PFSK-1 (cell line): ENCODE results near the gene ACSL4.

Experiments
- POLR2AphosphoS5 ChIP-seq: IDR thresholded peaks from 2 replicates; pipeline ENCODE4 v1.6.1; 2012; ENCODE audit warnings: low read depth, mild to moderate bottlenecking, control low read depth, low read length, moderate library complexity
- SIN3A ChIP-seq: IDR thresholded peaks from 2 replicates; pipeline ENCODE4 v1.6.1; 2012; ENCODE audit warnings: mild to moderate bottlenecking, low read length, moderate library complexity, borderline replicate concordance; ENCODE audit not compliant: insufficient read depth
- TAF1 ChIP-seq: IDR thresholded peaks from 2 replicates; pipeline ENCODE4 v1.6.1; 2012; ENCODE audit warnings: low read length, control low read depth, borderline replicate concordance; ENCODE audit not compliant: insufficient read depth
- TF ChIP-seq, protein P1 (sequence below), 2 experiments: IDR thresholded peaks; 2 replicates each; pipeline versions ENCODE4 v1.6.1 to v1.8.0; 2011 to 2012; ENCODE audit warnings: low read depth in 2 of 2, low read length in 2 of 2, control low read depth in 1 of 2, inconsistent platforms in 1 of 2, mild to moderate bottlenecking in 1 of 2, moderate library complexity in 1 of 2; ENCODE audit not compliant: insufficient read depth in 1 of 2

- TF ChIP-seq TAF1 (no peak), POLR2AphosphoS5 (no peak), SIN3A (no peak)
- TF ChIP-seq, protein P1, sequence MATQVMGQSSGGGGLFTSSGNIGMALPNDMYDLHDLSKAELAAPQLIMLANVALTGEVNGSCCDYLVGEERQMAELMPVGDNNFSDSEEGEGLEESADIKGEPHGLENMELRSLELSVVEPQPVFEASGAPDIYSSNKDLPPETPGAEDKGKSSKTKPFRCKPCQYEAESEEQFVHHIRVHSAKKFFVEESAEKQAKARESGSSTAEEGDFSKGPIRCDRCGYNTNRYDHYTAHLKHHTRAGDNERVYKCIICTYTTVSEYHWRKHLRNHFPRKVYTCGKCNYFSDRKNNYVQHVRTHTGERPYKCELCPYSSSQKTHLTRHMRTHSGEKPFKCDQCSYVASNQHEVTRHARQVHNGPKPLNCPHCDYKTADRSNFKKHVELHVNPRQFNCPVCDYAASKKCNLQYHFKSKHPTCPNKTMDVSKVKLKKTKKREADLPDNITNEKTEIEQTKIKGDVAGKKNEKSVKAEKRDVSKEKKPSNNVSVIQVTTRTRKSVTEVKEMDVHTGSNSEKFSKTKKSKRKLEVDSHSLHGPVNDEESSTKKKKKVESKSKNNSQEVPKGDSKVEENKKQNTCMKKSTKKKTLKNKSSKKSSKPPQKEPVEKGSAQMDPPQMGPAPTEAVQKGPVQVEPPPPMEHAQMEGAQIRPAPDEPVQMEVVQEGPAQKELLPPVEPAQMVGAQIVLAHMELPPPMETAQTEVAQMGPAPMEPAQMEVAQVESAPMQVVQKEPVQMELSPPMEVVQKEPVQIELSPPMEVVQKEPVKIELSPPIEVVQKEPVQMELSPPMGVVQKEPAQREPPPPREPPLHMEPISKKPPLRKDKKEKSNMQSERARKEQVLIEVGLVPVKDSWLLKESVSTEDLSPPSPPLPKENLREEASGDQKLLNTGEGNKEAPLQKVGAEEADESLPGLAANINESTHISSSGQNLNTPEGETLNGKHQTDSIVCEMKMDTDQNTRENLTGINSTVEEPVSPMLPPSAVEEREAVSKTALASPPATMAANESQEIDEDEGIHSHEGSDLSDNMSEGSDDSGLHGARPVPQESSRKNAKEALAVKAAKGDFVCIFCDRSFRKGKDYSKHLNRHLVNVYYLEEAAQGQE (IDR thresholded peaks at IDR 0.05; ENCODE audit: insufficient read depth in 1 of 2, low read depth in 2 of 2, low read length in 2 of 2): no peak
These were observed 78.4 kb downstream of the ACSL4 start for GRCh38 chrX:109654516-109655109.
